ENCODE measurements around the gene ARHGAP22.

Gene ARHGAP22

GRCh38 chr10:48440771-48441170 is 164.1 kb downstream of the ARHGAP22 start:
- H3K4me3 ChIP-seq (ENCODE audit: low read length), result no peak overlapping the region
- TF ChIP-seq CTCF (conservative IDR thresholded peaks at IDR 0.05; ENCODE audit: low read depth, low read length), result no peak
- no peak for DNase-seq (ENCODE audit: low read depth)

- H3K4me3 ChIP-seq (ENCODE audit: low read length), result no peak overlapping the region
- DNase-seq (ENCODE audit: low read depth), result no peak
- TF ChIP-seq CTCF (conservative IDR thresholded peaks at IDR 0.05; ENCODE audit: low read depth, low read length), result no peak
Measured at GRCh38 chr10:48439581-48440041, 165.3 kb downstream of the ARHGAP22 start.

GRCh38 chr10:48439031-48439430 is 165.8 kb downstream of the ARHGAP22 start:
- no peak for DNase-seq (ENCODE audit: low read depth)
- H3K4me3 ChIP-seq (ENCODE audit: low read length), result no peak overlapping the region
- TF ChIP-seq CTCF (conservative IDR thresholded peaks at IDR 0.05; ENCODE audit: low read depth, low read length), result no peak

- no peak for DNase-seq (ENCODE audit: low read depth)
- no peak overlapping the region for H3K4me3 ChIP-seq (ENCODE audit: low read length)
- TF ChIP-seq CTCF (conservative IDR thresholded peaks at IDR 0.05; ENCODE audit: low read depth, low read length), result no peak
Measured at GRCh38 chr10:48437546-48437945, 167.3 kb downstream of the ARHGAP22 start.

GRCh38 chr10:48431871-48432270 is 173.0 kb downstream of the ARHGAP22 start:
- DNase-seq (ENCODE audit: low read depth), result no peak
- no peak overlapping the region for H3K4me3 ChIP-seq (ENCODE audit: low read length)
- TF ChIP-seq CTCF (conservative IDR thresholded peaks at IDR 0.05; ENCODE audit: low read depth, low read length), result no peak

- TF ChIP-seq CTCF (conservative IDR thresholded peaks at IDR 0.05; ENCODE audit: low read depth, low read length), result no peak
- no peak overlapping the region for H3K4me3 ChIP-seq (ENCODE audit: low read length)
- DNase-seq (ENCODE audit: low read depth), result no peak
Measured at GRCh38 chr10:48430402-48430993, 174.4 kb downstream of the ARHGAP22 start.

- TF ChIP-seq CTCF (conservative IDR thresholded peaks at IDR 0.05; ENCODE audit: low read depth, low read length), result no peak
- H3K4me3 ChIP-seq (ENCODE audit: low read length), result no peak overlapping the region
- DNase-seq (ENCODE audit: low read depth), result no peak
Measured at GRCh38 chr10:48429309-48429708, 175.6 kb downstream of the ARHGAP22 start.
